T-helper 2 cell treated with Interferon-gamma antibody and Interleukin-4, amounts not matched to agents 5 μg/mL and 100 μg/mL, for 36 hours (primary cell): ENCODE data around the gene ZFX.
A peak's percentile ranks its signal among the peaks of the same experiment; 100 is the strongest.
"Not testable (repeated sequence)": the region's sequence is repeated elsewhere in the genome, so short reads cannot be mapped to it uniquely, and the experiment has no call there.

Source experiments
- DNase-seq: peaks from one replicate; pipeline ENCODE4 v3.0.0; 2021; ENCODE audit warnings: low spot score
- H3K27ac Mint-ChIP-seq: one replicate; pipeline ENCODE4 v1.8.0; 2021; ENCODE audit warnings: mild to moderate bottlenecking, mixed read lengths
- H3K27me3 Mint-ChIP-seq: one replicate; pipeline ENCODE4 v1.8.0; 2021; ENCODE audit warnings: low read depth, mixed read lengths
- H3K36me3 Mint-ChIP-seq: one replicate; pipeline ENCODE4 v1.8.0; 2021; ENCODE audit warnings: low read depth, mixed read lengths
- H3K4me1 Mint-ChIP-seq: one replicate; pipeline ENCODE4 v1.8.0; 2021; ENCODE audit warnings: low read depth, mixed read lengths
- H3K4me3 Mint-ChIP-seq: one replicate; pipeline ENCODE4 v1.8.0; 2022; ENCODE audit warnings: mild to moderate bottlenecking, moderate library complexity, mixed read lengths
- H3K9me3 Mint-ChIP-seq: one replicate; pipeline ENCODE4 v1.8.0; 2021; ENCODE audit warnings: mixed read lengths

ZFX gene

GRCh38 chrX:24149351-24150050 lies at the start of gene ZFX:
Gene ZFX (plus strand): TSS chrX:24149729. CDS start chrX:24172743, 23,014 bp downstream.
- H3K9me3 Mint-ChIP-seq: no peaks in the 10 kb centered on the region
- DNase-seq: peak; percentile 44

GRCh38 chrX:24100713-24101112 lies 48.8 kb upstream of the ZFX start:
- Mint-ChIP-seq H3K27ac (peak overlapping the region; percentile 64), H3K4me1 (peaks cover 15% of the 10 kb centered on the region), H3K9me3 (no peaks in the 10 kb centered on the region), H3K36me3 (no peaks in the 10 kb centered on the region), H3K27me3 (no peaks in the 10 kb centered on the region), H3K4me3 (peak overlapping the region; percentile 50)
- DNase-seq: peak; percentile 37

More at GRCh38 chrX:24149351-24150050, at the start of gene ZFX:
- Mint-ChIP-seq H3K27me3 (no peaks in the 10 kb centered on the region), H3K27ac (peak within 1 kb of the TSS; percentile 94), H3K4me1 (peaks cover 42% of the 10 kb centered on the region), H3K4me3 (peak within 1 kb of the TSS; percentile 89), H3K36me3 (peaks cover 20% of the 10 kb centered on the region)

GRCh38 chrX:24110069-24110468 lies 39.5 kb upstream of the ZFX start:
- Mint-ChIP-seq H3K36me3 (no peaks in the 10 kb centered on the region), H3K9me3 (no peaks in the 10 kb centered on the region), H3K4me1 (no peaks in the 10 kb centered on the region), H3K27me3 (no peaks in the 10 kb centered on the region), H3K27ac (no peak overlapping the region), H3K4me3 (no peak overlapping the region)
- no peak for DNase-seq

GRCh38 chrX:24113181-24113580 lies 36.3 kb upstream of the ZFX start:
- Mint-ChIP-seq H3K27me3 (no peaks in the 10 kb centered on the region), H3K4me3 (no peak overlapping the region), H3K9me3 (no peaks in the 10 kb centered on the region), H3K36me3 (no peaks in the 10 kb centered on the region), H3K27ac (no peak overlapping the region), H3K4me1 (no peaks in the 10 kb centered on the region)
- DNase-seq: no peak

- no peaks in the 10 kb centered on the region for H3K27me3 Mint-ChIP-seq
- no peak for DNase-seq
- H3K4me1 Mint-ChIP-seq: no peaks in the 10 kb centered on the region
- no peak overlapping the region for H3K4me3 Mint-ChIP-seq
- H3K36me3 Mint-ChIP-seq: no peaks in the 10 kb centered on the region
- H3K9me3 Mint-ChIP-seq: no peaks in the 10 kb centered on the region
- no peak overlapping the region for H3K27ac Mint-ChIP-seq
Observed at GRCh38 chrX:24117258-24117657, 32.3 kb upstream of the ZFX start.

- Mint-ChIP-seq H3K4me3 (no peak overlapping the region), H3K27ac (no peak overlapping the region), H3K36me3 (no peaks in the 10 kb centered on the region), H3K4me1 (no peaks in the 10 kb centered on the region), H3K27me3 (no peaks in the 10 kb centered on the region), H3K9me3 (no peaks in the 10 kb centered on the region)
- no peak for DNase-seq
Observed at GRCh38 chrX:24124244-24124799, 25.2 kb upstream of the ZFX start.

GRCh38 chrX:24125028-24125612 lies 24.4 kb upstream of the ZFX start:
- no peak overlapping the region for H3K27ac Mint-ChIP-seq
- no peak overlapping the region for H3K4me3 Mint-ChIP-seq
- no peaks in the 10 kb centered on the region for H3K27me3 Mint-ChIP-seq
- H3K4me1 Mint-ChIP-seq: no peaks in the 10 kb centered on the region
- DNase-seq: no peak
- no peaks in the 10 kb centered on the region for H3K36me3 Mint-ChIP-seq
- H3K9me3 Mint-ChIP-seq: no peaks in the 10 kb centered on the region

GRCh38 chrX:24131476-24131875 lies 18.1 kb upstream of the ZFX start:
- H3K9me3 Mint-ChIP-seq: no peaks in the 10 kb centered on the region
- H3K4me3 Mint-ChIP-seq: no peak overlapping the region
- no peaks in the 10 kb centered on the region for H3K4me1 Mint-ChIP-seq
- DNase-seq: no peak
- no peaks in the 10 kb centered on the region for H3K27me3 Mint-ChIP-seq
- H3K27ac Mint-ChIP-seq: no peak overlapping the region
- H3K36me3 Mint-ChIP-seq: no peaks in the 10 kb centered on the region

GRCh38 chrX:24133312-24133711 lies 16.2 kb upstream of the ZFX start:
- H3K9me3 Mint-ChIP-seq: no peaks in the 10 kb centered on the region
- H3K27ac Mint-ChIP-seq: no peak overlapping the region
- H3K27me3 Mint-ChIP-seq: no peaks in the 10 kb centered on the region
- DNase-seq: no peak
- no peak overlapping the region for H3K4me3 Mint-ChIP-seq
- no peaks in the 10 kb centered on the region for H3K4me1 Mint-ChIP-seq
- no peaks in the 10 kb centered on the region for H3K36me3 Mint-ChIP-seq

- not testable (repeated sequence) for H3K27ac Mint-ChIP-seq, H3K36me3 Mint-ChIP-seq, H3K4me1 Mint-ChIP-seq, H3K9me3 Mint-ChIP-seq, H3K4me3 Mint-ChIP-seq, DNase-seq, H3K27me3 Mint-ChIP-seq
Observed at GRCh38 chrX:24135768-24136167, 13.8 kb upstream of the ZFX start.

GRCh38 chrX:24137192-24137591 lies 12.3 kb upstream of the ZFX start:
- H3K4me3 Mint-ChIP-seq: no peak overlapping the region
- DNase-seq: no peak
- H3K4me1 Mint-ChIP-seq: peaks cover 2% of the 10 kb centered on the region
- H3K27me3 Mint-ChIP-seq: no peaks in the 10 kb centered on the region
- no peaks in the 10 kb centered on the region for H3K36me3 Mint-ChIP-seq
- H3K27ac Mint-ChIP-seq: no peak overlapping the region
- no peaks in the 10 kb centered on the region for H3K9me3 Mint-ChIP-seq

GRCh38 chrX:24143982-24144381 lies 5.5 kb upstream of the ZFX start:
- H3K27ac Mint-ChIP-seq: not testable (repeated sequence)

GRCh38 chrX:24144528-24144927 lies 5.0 kb upstream of the ZFX start:
- H3K9me3 Mint-ChIP-seq: no peaks in the 10 kb centered on the region
- no peaks in the 10 kb centered on the region for H3K36me3 Mint-ChIP-seq
- H3K27ac Mint-ChIP-seq: no peak overlapping the region
- H3K27me3 Mint-ChIP-seq: no peaks in the 10 kb centered on the region
- DNase-seq: no peak
- no peak overlapping the region for H3K4me3 Mint-ChIP-seq
- peaks cover 20% of the 10 kb centered on the region for H3K4me1 Mint-ChIP-seq

More at GRCh38 chrX:24143982-24144381, 5.5 kb upstream of the ZFX start:
- H3K4me1 Mint-ChIP-seq: peaks cover 20% of the 10 kb centered on the region
- H3K27me3 Mint-ChIP-seq, H3K9me3 Mint-ChIP-seq, DNase-seq, H3K36me3 Mint-ChIP-seq, H3K4me3 Mint-ChIP-seq: not testable (repeated sequence)

- no peak for DNase-seq
- H3K36me3 Mint-ChIP-seq: no peaks in the 10 kb centered on the region
- no peaks in the 10 kb centered on the region for H3K27me3 Mint-ChIP-seq
- peaks cover 20% of the 10 kb centered on the region for H3K4me1 Mint-ChIP-seq
- H3K4me3 Mint-ChIP-seq: peak overlapping the region; percentile 41
- no peaks in the 10 kb centered on the region for H3K9me3 Mint-ChIP-seq
- peak overlapping the region; percentile 45 for H3K27ac Mint-ChIP-seq
Observed at GRCh38 chrX:24145303-24146186, 4.0 kb upstream of the ZFX start.
